ENCODE measurements around the gene RAB10.

- TF ChIP-seq POLR2AphosphoS5 (IDR thresholded peaks at IDR 0.05; ENCODE audit: insufficient read depth in 1 of 2, low read depth in 1 of 2) (no peak), CTCF (IDR thresholded peaks at IDR 0.05) (no peak)
Measured at GRCh38 chr2:26075173-26075572, 41.3 kb downstream of the RAB10 start.
